Glomerular visceral epithelial cell (primary cell): ENCODE results near the gene OBP2A.

ENCODE experiments used
- DNase-seq: peaks from one replicate; pipeline ENCODE4 v3.0.0-alpha.2; 2016; ENCODE audit errors: extremely low spot score

Gene OBP2A

DNA sequence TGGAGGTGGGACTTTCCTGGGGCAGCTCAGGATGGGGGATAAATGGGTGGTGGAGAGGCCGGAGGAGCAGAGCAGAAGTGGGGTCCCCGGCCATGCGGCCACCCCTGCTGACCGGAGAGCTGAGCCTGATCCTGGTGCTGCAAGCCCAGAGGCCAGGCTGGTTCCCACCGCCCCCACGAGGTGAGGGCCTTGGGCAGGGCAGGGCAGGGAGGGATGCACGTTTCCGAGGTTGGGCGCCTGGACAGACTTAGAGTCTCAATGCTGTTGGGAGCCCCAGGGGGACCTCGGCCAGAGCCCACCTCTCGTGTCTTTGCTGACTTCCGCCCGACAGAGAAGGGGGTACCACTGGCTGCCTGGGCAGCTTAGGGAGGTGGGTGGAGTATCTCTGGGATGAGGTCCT lies 5.5 kb downstream of the OBP2A start:
- DNase-seq, result no peak

- no peak for DNase-seq
These were observed 6.2 kb downstream of the OBP2A start for GRCh38 chr9:135552021-135552697.

- DNase-seq, result no peak
These were observed 6.8 kb downstream of the OBP2A start for GRCh38 chr9:135552698-135553171.

- DNase-seq, result no peak
These were observed 8.8 kb downstream of the OBP2A start for GRCh38 chr9:135554718-135555117.

GRCh38 chr9:135555203-135555602 lies 9.3 kb downstream of the OBP2A start:
- no peak for DNase-seq

GRCh38 chr9:135555910-135556309 lies 10.0 kb downstream of the OBP2A start:
- DNase-seq, result no peak

- DNase-seq, result no peak
These were observed 13.7 kb downstream of the OBP2A start for GRCh38 chr9:135559606-135560005.

GRCh38 chr9:135561391-135562234 lies 15.7 kb downstream of the OBP2A start, which contains the start of gene PAEP:
PAEP (plus strand) TSS chr9:135561756.
- no peak for DNase-seq

- DNase-seq, result no peak
These were observed 16.4 kb downstream of the OBP2A start for GRCh38 chr9:135562235-135562745.

DNA sequence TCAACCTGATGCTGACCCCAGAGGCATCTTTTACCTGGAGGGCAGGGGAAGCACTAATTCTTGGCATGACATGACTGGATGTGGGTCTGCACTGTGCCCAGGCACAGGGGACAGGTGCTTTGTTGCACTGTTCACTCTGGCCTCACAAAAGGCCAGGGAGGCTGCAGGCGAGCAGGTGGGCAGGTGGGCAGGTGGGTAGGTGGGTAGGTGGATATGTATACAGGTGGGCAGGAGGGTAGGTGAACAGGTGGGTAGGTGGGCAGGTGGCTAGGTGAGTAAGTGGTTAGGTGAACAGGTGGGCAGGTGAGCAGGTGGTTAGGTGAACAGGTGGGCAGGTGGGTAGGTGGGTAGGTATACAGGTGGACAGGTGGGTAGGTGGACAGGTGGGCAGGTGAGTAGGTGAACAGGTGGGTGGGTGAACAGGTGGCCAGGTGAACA lies 17.1 kb downstream of the OBP2A start:
- no peak for DNase-seq

- DNase-seq, result no peak
These were observed 17.9 kb downstream of the OBP2A start for GRCh38 chr9:135563858-135564257.

- DNase-seq, result no peak
These were observed 19.3 kb downstream of the OBP2A start for GRCh38 chr9:135565141-135565628.

GRCh38 chr9:135565636-135566035 lies 19.7 kb downstream of the OBP2A start:
- DNase-seq, result no peak

DNA sequence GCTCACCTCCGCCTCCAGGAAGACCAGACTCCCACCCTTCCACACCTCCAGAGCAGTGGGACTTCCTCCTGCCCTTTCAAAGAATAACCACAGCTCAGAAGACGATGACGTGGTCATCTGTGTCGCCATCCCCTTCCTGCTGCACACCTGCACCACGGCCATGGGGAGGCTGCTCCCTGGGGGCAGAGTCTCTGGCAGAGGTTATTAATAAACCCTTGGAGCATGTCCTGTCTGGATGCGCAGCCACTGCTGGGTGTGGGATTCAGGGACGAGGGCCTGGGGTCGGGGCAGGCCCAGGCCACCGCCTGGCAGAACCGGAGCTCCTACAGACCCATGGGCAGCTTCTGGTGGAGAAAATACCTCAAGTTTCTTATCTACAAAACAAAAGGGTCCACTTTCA lies 20.6 kb downstream of the OBP2A start:
- no peak for DNase-seq

DNA sequence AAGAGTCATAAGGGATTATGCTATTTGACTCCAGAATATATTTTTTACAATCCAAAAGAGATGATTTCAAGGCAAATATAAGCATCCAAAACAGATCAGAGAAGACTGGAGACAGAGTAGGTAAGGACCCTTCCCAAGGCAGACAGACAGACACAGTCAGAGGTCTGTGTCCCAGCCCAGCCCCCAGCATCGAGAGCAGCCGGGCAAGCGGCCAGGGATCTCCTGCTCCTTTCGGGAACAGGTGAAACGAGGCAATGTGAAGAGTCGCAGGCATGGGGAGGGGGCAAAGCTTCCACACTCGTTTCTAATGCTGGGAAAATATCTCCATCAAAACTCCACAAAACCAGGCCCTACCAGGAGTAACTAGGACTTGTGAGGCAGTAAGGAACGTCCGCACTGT lies 21.4 kb downstream of the OBP2A start:
- DNase-seq, result no peak

GRCh38 chr9:135568026-135568425 lies 22.1 kb downstream of the OBP2A start:
- DNase-seq, result no peak

DNA sequence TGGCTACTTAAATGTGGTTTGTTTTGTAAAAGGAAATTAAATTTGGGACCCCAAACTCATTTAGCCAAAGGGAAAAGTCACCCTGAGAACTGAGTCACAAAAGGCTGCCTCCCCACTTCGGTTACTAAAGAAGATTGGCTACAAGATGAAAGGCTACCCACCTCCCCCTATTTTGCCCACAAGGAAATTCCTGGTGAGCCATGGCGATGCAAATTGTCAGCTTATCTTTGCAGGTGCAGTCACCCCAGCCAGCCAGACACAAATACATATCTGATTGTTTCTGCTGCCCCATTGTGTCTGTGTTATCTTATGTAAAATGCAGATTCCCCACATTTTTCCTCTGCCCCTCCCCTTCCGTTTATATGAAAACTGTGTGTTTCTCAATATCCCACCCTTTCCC lies 24.5 kb downstream of the OBP2A start:
- DNase-seq, result no peak

DNA sequence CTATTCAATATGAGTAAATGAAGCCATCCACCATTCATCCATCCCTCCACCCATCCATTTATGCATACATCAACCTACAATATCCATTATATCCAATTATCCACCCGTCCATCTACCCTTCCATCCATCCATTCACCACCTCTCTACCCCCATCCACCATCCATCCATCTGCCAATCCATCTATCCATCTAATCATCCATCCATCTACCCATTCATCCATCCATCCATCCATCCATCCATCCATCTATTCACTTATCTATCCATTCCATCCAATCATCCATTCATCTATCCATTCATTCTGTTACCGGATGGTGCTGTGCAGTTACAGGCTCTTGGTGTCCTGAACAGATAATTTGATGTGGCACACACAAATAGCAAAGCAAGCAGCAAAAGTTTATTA lies 26.3 kb downstream of the OBP2A start:
- no peak for DNase-seq

DNA sequence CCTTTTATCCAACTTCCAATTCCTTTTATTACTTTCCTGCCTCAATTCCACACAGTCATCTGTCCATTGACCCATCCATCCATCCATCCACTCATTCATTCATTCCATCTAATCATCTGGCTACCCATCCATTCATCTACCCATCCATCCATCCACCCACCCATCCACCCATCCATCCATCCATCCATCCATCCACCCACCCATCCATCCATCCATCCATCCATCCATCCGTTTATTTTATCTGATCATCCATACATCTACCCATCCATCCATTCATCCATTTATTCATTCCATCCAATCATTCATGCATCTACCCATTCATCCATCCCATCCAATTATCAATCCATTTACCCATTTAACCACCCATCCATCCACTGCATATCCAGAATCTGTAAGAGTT lies 27.2 kb downstream of the OBP2A start:
- no peak for DNase-seq

DNA sequence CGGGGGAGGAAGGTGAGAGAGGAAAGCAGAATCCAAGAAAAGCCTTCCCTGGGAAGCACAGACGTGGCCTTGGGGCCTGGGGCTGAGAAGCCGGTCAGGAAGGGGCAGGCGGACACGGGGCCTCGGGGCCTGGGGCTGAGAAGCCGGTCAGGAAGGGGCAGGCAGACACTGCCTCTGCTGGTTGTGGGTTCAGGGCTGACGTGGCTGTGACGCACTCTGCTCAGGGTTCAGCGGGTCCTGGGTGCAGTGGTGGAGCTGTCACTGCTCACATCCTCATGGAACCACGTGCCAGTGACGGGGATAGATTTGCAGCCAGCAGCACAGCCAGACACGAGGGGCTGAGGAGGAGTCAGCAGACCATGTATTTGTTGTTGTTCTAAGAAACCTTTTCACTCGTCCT lies 28.4 kb downstream of the OBP2A start:
- DNase-seq, result no peak

- DNase-seq, result no peak
These were observed 29.0 kb downstream of the OBP2A start for GRCh38 chr9:135574943-135575342.

- DNase-seq, result no peak
These were observed 30.2 kb downstream of the OBP2A start for GRCh38 chr9:135575995-135576631.
